H1 (cell line): ENCODE data around the gene ALOX5.

Experiments used
- BCL11A ChIP-seq, 2 experiments: IDR thresholded peaks; one replicate each; pipeline ENCODE4 v1.6.1; 2011; ENCODE audit warnings: low read depth in 2 of 2, low read length in 2 of 2, mild to moderate bottlenecking in 2 of 2
- EP300 ChIP-seq, 2 experiments: IDR thresholded peaks; 1 replicate in 1 of 2; 2 replicates in 1 of 2; pipeline ENCODE4 v1.6.1; 2011 to 2012; ENCODE audit warnings: low read depth in 2 of 2, low read length in 2 of 2, mild to moderate bottlenecking in 2 of 2, borderline replicate concordance in 1 of 2, inconsistent platforms in 1 of 2, moderate library complexity in 1 of 2
- POLR2AphosphoS5 ChIP-seq: IDR thresholded peaks from 2 replicates; pipeline ENCODE4 v1.6.1; 2011; ENCODE audit warnings: low read depth, low read length
- SUZ12 ChIP-seq: fragments of 200-600 bp; sonication (generic); IDR thresholded peaks from 2 replicates; pipeline ENCODE4 v1.6.1; 2012; ENCODE audit warnings: mild to moderate bottlenecking, inconsistent platforms, low read length, moderate library complexity, mixed read lengths

DNA sequence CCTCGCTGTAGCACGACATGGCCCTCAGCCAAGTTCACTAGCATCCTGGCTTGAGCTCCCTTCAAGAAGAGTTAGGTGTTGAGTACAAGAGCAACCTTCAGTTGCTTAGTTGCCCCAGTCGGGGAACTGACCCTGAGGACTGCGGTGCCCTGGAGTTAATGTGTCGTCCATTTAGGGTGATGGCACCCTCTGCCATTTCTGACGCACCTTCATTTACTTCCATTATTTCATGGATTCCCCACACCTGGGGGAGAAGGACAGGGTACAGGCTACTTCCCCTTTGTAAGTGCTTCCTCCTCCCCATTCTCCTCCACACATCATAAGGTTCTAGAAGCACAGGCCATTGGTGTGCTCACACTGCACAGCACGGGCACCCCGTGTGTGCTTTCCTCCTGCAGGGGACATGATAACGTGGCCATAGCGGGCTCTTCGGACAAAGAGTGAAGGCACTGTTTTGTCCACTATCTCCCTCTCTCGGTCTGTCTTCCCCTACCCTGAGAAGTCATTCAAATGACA lies 1.8 kb downstream of the ALOX5 start:
- TF ChIP-seq EP300 (IDR thresholded peaks at IDR 0.05; ENCODE audit: borderline replicate concordance in 1 of 2, low read depth in 2 of 2, low read length in 2 of 2) (no peak), SUZ12 (no peak), BCL11A (IDR thresholded peaks at IDR 0.05; ENCODE audit: low read depth in 2 of 2, low read length in 2 of 2) (no peak), POLR2AphosphoS5 (no peak)
